Prostate gland (tissue), 2 donors: Measurements from ENCODE around the gene HTRA2. TPM values are rescaled to one million over a fixed set of nuclear protein-coding genes. Genes with fewer than 3 reads are reported as not detected.

Source experiments
- DNase-seq: peaks from one replicate; pipeline ENCODE4 v3.0.0-alpha.2; 2019; ENCODE audit warnings: low spot score
- H3K27ac ChIP-seq, 2 donors: fragments of 200-600 bp; sonication (generic); 2 replicates each; pipeline ENCODE4 v1.5.1; 2017 to 2019
- H3K27me3 ChIP-seq: fragments of 200-600 bp; sonication (generic); replicated peaks from 2 replicates; pipeline ENCODE4 v1.5.1; 2019; ENCODE audit not compliant: insufficient read depth
- H3K36me3 ChIP-seq, 2 donors: fragments of 200-600 bp; sonication (generic); 1 replicate in 1 of 2; 2 replicates in 1 of 2; pipeline versions ENCODE4 v1.5.1 to v1.8.1; 2017 to 2019
- H3K4me1 ChIP-seq: fragments of 200-600 bp; sonication (generic); replicated peaks from 2 replicates; pipeline ENCODE4 v1.5.1; 2019
- H3K4me3 ChIP-seq, 2 donors: fragments of 200-600 bp; sonication (generic); 2 replicates each; pipeline ENCODE4 v1.5.1; 2017 to 2019
- H3K9me3 ChIP-seq: fragments of 200-600 bp; sonication (generic); 2 replicates; pipeline ENCODE4 v1.5.1; 2017
- CTCF ChIP-seq, 4 experiments: fragments of 200-600 bp in 2 of 4; fragments of 450-650 bp in 2 of 4; sonication (generic) in 2 of 4; IDR thresholded peaks; 1 replicate in 3 of 4; 2 replicates in 1 of 4; pipeline ENCODE4 v1.5.1; 2016 to 2019; ENCODE audit warnings: antibody characterized with exemption in 4 of 4, mild to moderate bottlenecking in 2 of 4, moderate library complexity in 2 of 4
- POLR2A ChIP-seq: fragments of 450-650 bp; IDR thresholded peaks from one replicate; pipeline ENCODE4 v1.6.1; 2016; ENCODE audit warnings: antibody characterized with exemption, mild to moderate bottlenecking
- POLR2AphosphoS5 ChIP-seq: sonication (generic); formaldehyde crosslinking; IDR thresholded peaks from one replicate; pipeline ENCODE4 v1.6.1; 2017; ENCODE audit warnings: antibody characterized with exemption
- WGBS: methylation state at CpG from one replicate; pipeline ENCODE4 v1.1.5; 2018; 5-methylcytosine and 5-hydroxymethylcytosine counted together
- intact Hi-C: fragments of 100-400 bp; cut with DNase I; formaldehyde crosslinking; loops from one replicate; pipeline ENCODE4 v1.14.2; 2022
- total RNA-seq, 2 donors: library from RNA; depleted of rRNA; stranded (reverse); fragments of >200 nt; gene quantifications; one replicate each; pipeline ENCODE4 v1.1.0, GENCODE V29; 2016

Gene HTRA2
- total RNA-seq, 2 donors from 2014 or later = 19.1 to 37.9 TPM

GRCh38 chr2:74498500-74499266, 31.1 kb upstream of the HTRA2 start:
- 4% methylated on average over 41 of the region's 41 CpGs for WGBS
- Histone ChIP-seq H3K4me3 (peak overlapping the region in 1 of 2 donors; percentile 16), H3K27ac (no peak overlapping the region), H3K27me3 (peaks cover 20% of the 10 kb centered on the region), H3K36me3 (no peaks in the 10 kb centered on the region), H3K4me1 (no peaks in the 10 kb centered on the region), H3K9me3 (no peaks in the 10 kb centered on the region)
- TF ChIP-seq POLR2A = no peak
- no peak for TF ChIP-seq CTCF (IDR thresholded peaks at IDR 0.05)
- TF ChIP-seq POLR2AphosphoS5 = no peak
- intact Hi-C loops = no loop called here
- no peak for DNase-seq

GRCh38 chr2:74499267-74499939, 30.3 kb upstream of the HTRA2 start, which contains the start of gene LBX2:
Gene LBX2 (minus strand): TSS chr2:74499603. CDS start chr2:74499537, 66 bp downstream.
- H3K27ac ChIP-seq = no peak within 1 kb of the TSS
- no peaks in the 10 kb centered on the region for H3K36me3 ChIP-seq
- no peak for DNase-seq
- peak within 1 kb of the TSS in 1 of 2 donors; percentile 3 for H3K4me3 ChIP-seq
- H3K4me1 ChIP-seq = no peaks in the 10 kb centered on the region
- 6% methylated on average over 64 of the region's 65 CpGs for WGBS
- intact Hi-C loops = no loop called here
- H3K9me3 ChIP-seq = no peaks in the 10 kb centered on the region
- no peak for TF ChIP-seq POLR2AphosphoS5
- no peak for TF ChIP-seq POLR2A
- no peak for TF ChIP-seq CTCF (IDR thresholded peaks at IDR 0.05)
- H3K27me3 ChIP-seq = peaks cover 20% of the 10 kb centered on the region

GRCh38 chr2:74499940-74500577, 29.7 kb upstream of the HTRA2 start:
- DNase-seq = no peak
- Histone ChIP-seq H3K4me3 (no peak overlapping the region), H3K9me3 (no peaks in the 10 kb centered on the region), H3K27me3 (peaks cover 20% of the 10 kb centered on the region), H3K4me1 (no peaks in the 10 kb centered on the region), H3K27ac (no peak overlapping the region), H3K36me3 (peaks cover 0 to 4% of the 10 kb centered on the region in 2 donors)
- TF ChIP-seq POLR2A = no peak
- TF ChIP-seq POLR2AphosphoS5 = no peak
- TF ChIP-seq CTCF (IDR thresholded peaks at IDR 0.05) = no peak
- 66% methylated on average over 15 of the region's 15 CpGs for WGBS
- intact Hi-C loops = no loop called here

- peaks cover 20% of the 10 kb centered on the region for H3K27me3 ChIP-seq
- H3K4me1 ChIP-seq = no peaks in the 10 kb centered on the region
- H3K4me3 ChIP-seq = no peak overlapping the region
- intact Hi-C loops = no loop called here
- H3K9me3 ChIP-seq = no peaks in the 10 kb centered on the region
- H3K36me3 ChIP-seq = peaks cover 0 to 9% of the 10 kb centered on the region in 2 donors
- no peak for DNase-seq
- TF ChIP-seq POLR2AphosphoS5 (no peak), CTCF (IDR thresholded peaks at IDR 0.05) (no peak)
- H3K27ac ChIP-seq = no peak overlapping the region
These were observed 29.2 kb upstream of the HTRA2 start for GRCh38 chr2:74500578-74500946.
